ENCODE data around the gene ZBTB25. TPM values are rescaled to one million over a fixed set of nuclear protein-coding genes. Genes with fewer than 3 reads are reported as not detected.
A peak's percentile ranks its signal among the peaks of the same experiment; 100 is the strongest.

Gene ZBTB25
- total and polyA plus RNA-seq, 3 donors from 2014 or later: 13.3 to 21.3 (median 20.6) TPM

DNA sequence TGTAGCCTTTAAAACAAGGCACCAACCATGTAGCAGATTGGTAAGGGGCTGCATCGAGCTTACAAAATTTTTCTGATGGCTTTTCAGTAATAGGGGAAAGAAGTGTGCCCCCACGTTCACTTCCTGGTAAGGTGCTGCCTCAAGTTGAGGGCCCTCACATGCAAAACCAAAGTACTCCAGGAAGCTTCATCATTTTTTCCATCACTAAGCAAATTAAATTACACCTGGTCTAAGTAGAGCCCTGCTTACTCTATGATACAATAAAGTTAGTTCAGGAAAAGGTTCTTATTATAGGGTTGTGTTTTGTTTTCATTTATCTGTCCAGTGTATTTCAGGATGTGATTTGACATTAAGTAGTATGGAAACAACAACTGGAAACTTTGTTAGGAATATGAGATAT lies 53.4 kb downstream of the ZBTB25 start:
- H3K36me3 ChIP-seq (ENCODE audit: low read depth, missing control alignments): no peaks in the 10 kb centered on the region
- no peak for DNase-seq
- no peaks in the 10 kb centered on the region for H3K27me3 ChIP-seq
- H3K4me1 ChIP-seq: peaks cover 4% of the 10 kb centered on the region
- H3K9me3 ChIP-seq: no peaks in the 10 kb centered on the region
- H3K4me3 ChIP-seq: no peak overlapping the region
- intact Hi-C loops (cut with DNase I; ENCODE audit: low total_unique reads): no loop called here
- no peak overlapping the region for H3K27ac ChIP-seq
- WGBS, 2 donors: 79 to 88% methylated on average over 2 of the region's 2 CpGs
- TF ChIP-seq POLR2A (IDR thresholded peaks at IDR 0.05): no peak
- TF ChIP-seq, protein P1, sequence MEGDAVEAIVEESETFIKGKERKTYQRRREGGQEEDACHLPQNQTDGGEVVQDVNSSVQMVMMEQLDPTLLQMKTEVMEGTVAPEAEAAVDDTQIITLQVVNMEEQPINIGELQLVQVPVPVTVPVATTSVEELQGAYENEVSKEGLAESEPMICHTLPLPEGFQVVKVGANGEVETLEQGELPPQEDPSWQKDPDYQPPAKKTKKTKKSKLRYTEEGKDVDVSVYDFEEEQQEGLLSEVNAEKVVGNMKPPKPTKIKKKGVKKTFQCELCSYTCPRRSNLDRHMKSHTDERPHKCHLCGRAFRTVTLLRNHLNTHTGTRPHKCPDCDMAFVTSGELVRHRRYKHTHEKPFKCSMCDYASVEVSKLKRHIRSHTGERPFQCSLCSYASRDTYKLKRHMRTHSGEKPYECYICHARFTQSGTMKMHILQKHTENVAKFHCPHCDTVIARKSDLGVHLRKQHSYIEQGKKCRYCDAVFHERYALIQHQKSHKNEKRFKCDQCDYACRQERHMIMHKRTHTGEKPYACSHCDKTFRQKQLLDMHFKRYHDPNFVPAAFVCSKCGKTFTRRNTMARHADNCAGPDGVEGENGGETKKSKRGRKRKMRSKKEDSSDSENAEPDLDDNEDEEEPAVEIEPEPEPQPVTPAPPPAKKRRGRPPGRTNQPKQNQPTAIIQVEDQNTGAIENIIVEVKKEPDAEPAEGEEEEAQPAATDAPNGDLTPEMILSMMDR (IDR thresholded peaks at IDR 0.05): no peak

DNA sequence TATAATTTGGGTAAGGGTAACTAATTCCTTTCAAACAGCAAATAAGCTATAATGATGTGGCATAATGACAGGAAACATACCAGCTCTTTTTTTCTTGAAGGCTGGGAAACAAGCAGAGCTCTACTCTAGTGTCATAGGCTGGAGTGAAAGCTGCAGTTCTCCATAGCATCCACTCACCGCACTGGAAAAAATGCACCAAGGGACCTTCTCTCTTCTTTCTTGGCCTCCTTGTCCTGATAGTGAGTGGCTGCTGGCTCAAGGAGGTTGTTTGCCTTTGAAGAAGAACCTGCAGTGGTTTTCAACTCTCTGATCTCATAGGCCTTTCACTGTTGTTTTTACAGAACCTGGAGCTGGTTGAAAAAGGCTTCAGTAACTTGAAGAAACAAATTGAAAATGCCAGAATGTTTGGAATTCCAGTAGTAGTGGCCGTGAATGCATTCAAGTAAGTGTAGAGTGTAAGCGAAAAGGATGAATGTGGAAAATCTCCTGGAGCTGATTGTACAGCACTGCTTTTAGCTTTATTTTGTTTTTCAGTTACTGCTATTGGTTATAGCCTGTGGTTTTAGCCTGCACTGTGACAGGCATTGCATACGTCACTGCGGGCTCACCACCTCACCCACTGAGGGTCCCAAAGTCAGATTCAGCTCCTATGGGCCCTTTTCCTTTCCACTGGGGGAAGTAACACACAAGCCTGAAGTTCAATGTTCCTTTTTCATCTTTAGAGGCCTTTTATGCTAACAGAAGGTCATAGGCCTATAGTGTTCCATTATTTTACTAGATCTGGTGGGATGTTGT lies 55.6 kb downstream of the ZBTB25 start:
- Histone ChIP-seq H3K4me3 (no peak overlapping the region), H3K4me1 (peaks cover 4% of the 10 kb centered on the region), H3K36me3 (ENCODE audit: low read depth, missing control alignments) (no peaks in the 10 kb centered on the region), H3K9me3 (no peaks in the 10 kb centered on the region), H3K27ac (no peak overlapping the region), H3K27me3 (no peaks in the 10 kb centered on the region)
- WGBS, 2 donors: 92 to 97% methylated on average over 5 of the region's 5 CpGs
- TF ChIP-seq, protein P1 (IDR thresholded peaks at IDR 0.05): no peak
- no peak for TF ChIP-seq POLR2A (IDR thresholded peaks at IDR 0.05)
- intact Hi-C loops (cut with DNase I; ENCODE audit: low total_unique reads): no loop called here
- DNase-seq: no peak

DNA sequence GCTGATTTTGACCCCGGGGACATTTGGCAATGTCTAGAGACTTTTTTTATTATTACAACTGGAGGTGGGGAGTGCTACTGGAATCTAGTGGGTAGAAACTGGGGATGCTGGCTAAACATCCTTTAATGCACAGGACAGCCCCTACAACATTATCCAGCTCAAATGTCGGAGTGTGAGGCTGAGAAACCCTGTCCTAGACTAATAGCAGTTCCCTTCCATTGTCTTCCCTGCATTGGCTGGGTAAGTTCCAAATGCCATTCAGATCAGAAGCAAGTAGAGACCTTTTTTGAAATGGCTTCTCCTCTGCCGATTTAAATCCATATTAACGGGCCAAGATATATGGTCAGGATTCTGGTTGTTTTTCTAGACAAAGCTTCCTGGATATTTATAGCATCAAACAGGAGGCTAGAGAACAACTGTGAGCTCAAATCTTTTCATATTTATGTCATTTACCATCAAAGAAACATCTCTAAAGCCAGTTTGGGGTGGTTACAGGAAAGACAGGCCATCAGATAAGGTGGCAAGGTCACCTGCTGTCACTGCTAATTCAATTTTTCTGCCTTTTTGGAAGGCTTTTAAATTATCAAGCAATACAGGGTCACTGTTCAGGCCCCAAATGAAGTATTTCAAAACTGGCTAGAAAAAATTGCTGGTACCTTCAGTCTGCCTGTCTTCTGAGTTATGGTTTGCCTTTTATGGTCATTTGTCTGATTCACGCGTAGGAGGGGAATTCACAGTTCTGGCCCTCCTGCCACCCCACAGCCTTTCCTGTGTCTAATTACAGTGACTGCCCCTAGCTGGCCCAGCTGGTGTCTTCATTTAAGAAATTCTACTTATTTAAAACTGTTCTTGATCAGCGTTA lies 58.4 kb downstream of the ZBTB25 start:
- peak overlapping the region in 1 of 2 donors; percentile 59 for H3K27ac ChIP-seq
- H3K36me3 ChIP-seq (ENCODE audit: low read depth, missing control alignments): no peaks in the 10 kb centered on the region
- H3K4me1 ChIP-seq: peaks cover 4% of the 10 kb centered on the region
- intact Hi-C loops (cut with DNase I; ENCODE audit: low total_unique reads): no loop called here
- H3K9me3 ChIP-seq: no peaks in the 10 kb centered on the region
- DNase-seq: peak; percentile 45
- no peak overlapping the region for H3K4me3 ChIP-seq
- H3K27me3 ChIP-seq: no peaks in the 10 kb centered on the region
- 66 to 71% methylated on average over 7 of the region's 7 CpGs for WGBS, 2 donors
- TF ChIP-seq, protein P1 (IDR thresholded peaks at IDR 0.05): no peak
- TF ChIP-seq POLR2A (IDR thresholded peaks at IDR 0.05): no peak

DNA sequence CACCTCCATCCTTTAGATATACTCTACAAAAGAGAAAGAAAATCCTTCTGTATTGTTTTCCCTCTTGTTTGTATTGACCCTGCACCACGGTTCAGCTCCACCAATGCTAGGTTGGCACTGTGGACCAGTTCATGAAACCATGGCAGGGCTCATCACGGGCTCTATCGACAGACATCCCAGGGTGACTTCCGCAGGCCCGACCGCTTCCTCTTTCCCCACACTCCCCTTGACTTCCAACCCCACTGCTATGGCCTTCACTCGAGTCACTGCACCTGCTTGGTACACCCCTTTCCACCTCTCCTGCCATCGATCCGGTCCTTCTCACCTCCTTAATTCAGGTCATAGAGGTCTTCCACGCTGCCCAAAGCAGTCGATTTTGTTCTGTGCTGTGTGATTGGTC lies 59.5 kb downstream of the ZBTB25 start:
- Histone ChIP-seq H3K4me3 (no peak overlapping the region), H3K27ac (no peak overlapping the region), H3K9me3 (no peaks in the 10 kb centered on the region), H3K4me1 (peaks cover 4% of the 10 kb centered on the region), H3K36me3 (ENCODE audit: low read depth, missing control alignments) (no peaks in the 10 kb centered on the region), H3K27me3 (no peaks in the 10 kb centered on the region)
- TF ChIP-seq POLR2A (IDR thresholded peaks at IDR 0.05): no peak
- TF ChIP-seq, protein P1 (IDR thresholded peaks at IDR 0.05): no peak
- intact Hi-C loops (cut with DNase I; ENCODE audit: low total_unique reads): no loop called here
- no peak for DNase-seq
- whole genome bisulfite sequencing, 2 donors: 90 to 95% methylated on average over 11 of the region's 11 CpGs
